ENCODE measurements around the gene SUPT4H1.
"Not testable (repeated sequence)": the region's sequence is repeated elsewhere in the genome, so short reads cannot be mapped to it uniquely, and the experiment has no call there.

SUPT4H1 gene

GRCh38 chr17:58351831-58352595, at the start of gene SUPT4H1:
Gene SUPT4H1 (minus strand): TSS chr17:58352201. CDS start chr17:58352135, 66 bp downstream.
- DNase-seq (ENCODE audit: low read depth in 4 of 4, low spot score in 1 of 4) = peak in 2 of 4 experiments; percentile 82 to 83

- DNase-seq (ENCODE audit: low read depth in 4 of 4, low spot score in 1 of 4) = no peak
These were observed 49.3 kb upstream of the SUPT4H1 start for GRCh38 chr17:58401287-58401686.

- no peak for DNase-seq (ENCODE audit: low read depth in 4 of 4, low spot score in 1 of 4)
These were observed 48.8 kb upstream of the SUPT4H1 start for GRCh38 chr17:58400826-58401225.

- no peak for DNase-seq (ENCODE audit: low read depth in 4 of 4, low spot score in 1 of 4)
These were observed 48.0 kb upstream of the SUPT4H1 start for GRCh38 chr17:58399974-58400373.

GRCh38 chr17:58398574-58399266, 46.7 kb upstream of the SUPT4H1 start:
- no peak for DNase-seq (ENCODE audit: low read depth in 4 of 4, low spot score in 1 of 4)

- DNase-seq (ENCODE audit: low read depth in 4 of 4, low spot score in 1 of 4) = not testable (repeated sequence)
These were observed 45.4 kb upstream of the SUPT4H1 start for GRCh38 chr17:58397421-58397820.

- DNase-seq (ENCODE audit: low read depth in 4 of 4, low spot score in 1 of 4) = no peak
These were observed 44.2 kb upstream of the SUPT4H1 start for GRCh38 chr17:58396173-58396572.

GRCh38 chr17:58394534-58395223, 42.7 kb upstream of the SUPT4H1 start:
- DNase-seq (ENCODE audit: low read depth in 4 of 4, low spot score in 1 of 4) = no peak

GRCh38 chr17:58391302-58391984, 39.4 kb upstream of the SUPT4H1 start:
- no peak for DNase-seq (ENCODE audit: low read depth in 4 of 4, low spot score in 1 of 4)

- DNase-seq (ENCODE audit: low read depth in 4 of 4, low spot score in 1 of 4) = no peak
These were observed 38.9 kb upstream of the SUPT4H1 start for GRCh38 chr17:58390884-58391283.

- no peak for DNase-seq (ENCODE audit: low read depth in 4 of 4, low spot score in 1 of 4)
These were observed 36.5 kb upstream of the SUPT4H1 start for GRCh38 chr17:58388302-58389190.

- no peak for DNase-seq (ENCODE audit: low read depth in 4 of 4, low spot score in 1 of 4)
These were observed 35.8 kb upstream of the SUPT4H1 start for GRCh38 chr17:58387834-58388233.

GRCh38 chr17:58386708-58387107, 34.7 kb upstream of the SUPT4H1 start:
- no peak for DNase-seq (ENCODE audit: low read depth in 4 of 4, low spot score in 1 of 4)

GRCh38 chr17:58385359-58385899, 33.4 kb upstream of the SUPT4H1 start:
- no peak for DNase-seq (ENCODE audit: low read depth in 4 of 4, low spot score in 1 of 4)

GRCh38 chr17:58384897-58385296, 32.9 kb upstream of the SUPT4H1 start:
- DNase-seq (ENCODE audit: low read depth in 4 of 4, low spot score in 1 of 4) = no peak

- DNase-seq (ENCODE audit: low read depth in 4 of 4, low spot score in 1 of 4) = no peak
These were observed 32.0 kb upstream of the SUPT4H1 start for GRCh38 chr17:58383892-58384462.

- DNase-seq (ENCODE audit: low read depth in 4 of 4, low spot score in 1 of 4) = no peak
These were observed 30.9 kb upstream of the SUPT4H1 start for GRCh38 chr17:58382872-58383242.

- no peak for DNase-seq (ENCODE audit: low read depth in 4 of 4, low spot score in 1 of 4)
These were observed 30.3 kb upstream of the SUPT4H1 start for GRCh38 chr17:58382108-58382871.
